NT2/D1 (cell line): Measurements from ENCODE around the gene SBDS.
"Not testable (repeated sequence)": the region's sequence is repeated elsewhere in the genome, so short reads cannot be mapped to it uniquely, and the experiment has no call there.

Experiments used
- SUZ12 ChIP-seq: IDR thresholded peaks from 2 replicates; pipeline ENCODE4 v1.6.1; 2011; ENCODE audit not compliant: insufficient read length, insufficient read depth; ENCODE audit errors: extremely low read depth
- YY1 ChIP-seq: IDR thresholded peaks from 2 replicates; pipeline ENCODE4 v1.6.1; 2011; ENCODE audit not compliant: insufficient read length, insufficient read depth

DNA sequence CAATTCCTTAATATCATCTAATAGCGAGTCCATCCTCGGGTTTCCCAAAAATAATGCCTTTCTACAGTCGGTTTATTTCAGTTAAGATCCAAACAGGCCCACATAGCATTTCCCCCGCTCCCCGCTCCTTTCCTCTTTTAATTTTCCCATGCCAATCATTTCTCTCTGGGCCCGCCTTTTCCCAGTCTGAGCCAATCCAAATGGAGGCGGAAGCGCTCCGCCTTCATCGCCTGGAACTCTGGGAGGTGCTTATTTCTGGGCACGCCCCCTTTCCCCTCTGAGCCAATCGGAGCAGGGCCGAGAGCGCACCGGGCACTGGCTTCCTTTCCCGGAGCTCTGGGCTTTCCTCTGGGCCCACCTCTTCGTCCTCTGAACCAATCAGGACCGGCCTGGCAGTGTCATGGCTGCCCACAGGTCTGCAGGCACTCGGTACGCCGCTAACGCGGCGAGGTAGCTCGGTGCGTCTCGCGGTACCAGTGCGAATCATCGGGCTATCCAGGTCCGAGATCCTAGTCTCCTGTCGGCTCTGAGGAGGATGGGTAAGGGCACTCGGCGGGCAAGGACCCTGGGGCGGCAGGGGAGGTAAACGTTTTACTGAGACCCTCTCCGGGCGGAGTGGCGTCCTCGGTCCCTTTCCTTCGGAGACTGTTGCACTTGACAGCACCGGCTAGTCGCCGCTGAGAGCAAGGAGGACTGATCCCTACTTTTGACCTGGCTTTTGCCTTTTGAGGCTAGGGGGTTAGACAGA, 1.2 kb upstream of the SBDS start, which contains the start of gene TYW1:
- peak; percentile 87 for TF ChIP-seq YY1
- not testable (repeated sequence) for TF ChIP-seq SUZ12
